SU-DHL-6 (cell line): ENCODE data around the gene RAB44.

Experiments used
- CTCF ChIP-seq: fragments of 200-600 bp; sonication (generic); IDR thresholded peaks from one replicate; pipeline ENCODE4 v1.5.1; 2017; ENCODE audit warnings: antibody characterized with exemption, mild to moderate bottlenecking, low read length, moderate library complexity; ENCODE audit not compliant: insufficient read depth, poor library complexity, severe bottlenecking
- EZH2phosphoT487 ChIP-seq: fragments of 200-600 bp; sonication (generic), shearing (Covaris generic); conservative IDR thresholded peaks from 2 replicates; pipeline ENCODE4 v1.6.1; 2018; ENCODE audit warnings: mild to moderate bottlenecking, antibody characterized with exemption, low read length, moderate library complexity, mixed read lengths

GRCh38 chr6:36686668-36687513 is 10.7 kb upstream of the RAB44 start:
- no peak for TF ChIP-seq CTCF
- no peak for TF ChIP-seq EZH2phosphoT487
